IPS-20b (cell line): Measurements from ENCODE around the gene GAD1.
A peak's percentile ranks its signal among the peaks of the same experiment; 100 is the strongest.

Source experiments
- H3K27ac ChIP-seq: one replicate; pipeline ENCODE4 v1.5.1; 2013; ENCODE audit warnings: low read length
- H3K27me3 ChIP-seq: 2 replicates; pipeline ENCODE4 v1.6.1; 2013; ENCODE audit warnings: mild to moderate bottlenecking, low read length, inconsistent platforms; ENCODE audit not compliant: insufficient read depth
- H3K36me3 ChIP-seq: 2 replicates; pipeline ENCODE4 v1.6.1; 2013; ENCODE audit warnings: low read depth, mild to moderate bottlenecking, inconsistent platforms, low read length, moderate library complexity; ENCODE audit not compliant: insufficient read depth
- H3K4me1 ChIP-seq: 2 replicates; pipeline ENCODE4 v1.6.1; 2013; ENCODE audit warnings: mild to moderate bottlenecking, control low read depth, inconsistent platforms, low read length, moderate library complexity; ENCODE audit not compliant: insufficient read depth
- H3K4me3 ChIP-seq: 2 replicates; pipeline ENCODE4 v1.5.1; 2013; ENCODE audit warnings: mild to moderate bottlenecking, low read length, inconsistent platforms
- H3K9ac ChIP-seq: 2 replicates; pipeline ENCODE4 v1.6.1; 2013; ENCODE audit warnings: low read depth, mild to moderate bottlenecking, inconsistent platforms, low read length, moderate library complexity
- H3K9me3 ChIP-seq: 2 replicates; pipeline ENCODE4 v1.6.1; 2013; ENCODE audit warnings: mild to moderate bottlenecking, low read depth, low read length, inconsistent platforms; ENCODE audit not compliant: insufficient read depth

The GAD1 gene

DNA sequence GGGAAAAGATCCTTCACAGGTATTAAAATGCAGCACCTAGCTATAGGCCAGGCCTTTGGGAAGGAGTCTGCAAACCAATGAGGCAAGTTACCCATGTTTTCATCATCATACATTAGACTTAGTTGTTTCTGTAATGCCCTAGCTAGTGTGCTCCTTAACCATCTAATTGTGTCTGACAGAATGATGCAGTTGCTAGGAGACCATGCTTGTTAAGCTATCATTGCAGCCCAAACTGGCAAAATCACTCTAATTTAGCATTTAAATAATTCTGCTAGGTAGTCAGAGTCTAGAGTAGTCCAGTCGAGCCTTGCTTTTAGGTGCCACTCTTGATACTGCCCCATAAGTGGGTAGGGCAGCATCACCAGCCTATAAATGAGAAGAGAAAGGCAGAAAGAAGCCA is 34.9 kb downstream of the GAD1 start:
- H3K27me3 ChIP-seq = no peaks in the 10 kb centered on the region
- no peak overlapping the region for H3K9ac ChIP-seq
- no peaks in the 10 kb centered on the region; the same call in 1 of the 2 replicates for H3K36me3 ChIP-seq
- H3K4me3 ChIP-seq = no peak overlapping the region
- no peak overlapping the region for H3K27ac ChIP-seq
- no peaks in the 10 kb centered on the region for H3K4me1 ChIP-seq
- H3K9me3 ChIP-seq = no peaks in the 10 kb centered on the region

GRCh38 chr2:170856066-170856465 is 39.4 kb downstream of the GAD1 start:
- Histone ChIP-seq H3K9me3 (no peaks in the 10 kb centered on the region), H3K27me3 (no peaks in the 10 kb centered on the region), H3K4me1 (no peaks in the 10 kb centered on the region), H3K27ac (no peak overlapping the region), H3K4me3 (no peak overlapping the region), H3K36me3 (no peaks in the 10 kb centered on the region; the same call in 1 of the 2 replicates), H3K9ac (no peak overlapping the region)

- no peaks in the 10 kb centered on the region for H3K27me3 ChIP-seq
- no peaks in the 10 kb centered on the region; the same call in 1 of the 2 replicates for H3K36me3 ChIP-seq
- H3K9me3 ChIP-seq = no peaks in the 10 kb centered on the region
- H3K27ac ChIP-seq = no peak overlapping the region
- H3K4me3 ChIP-seq = no peak overlapping the region
- H3K4me1 ChIP-seq = no peaks in the 10 kb centered on the region
- H3K9ac ChIP-seq = no peak overlapping the region
These were observed 45.7 kb downstream of the GAD1 start for GRCh38 chr2:170862286-170862902.

DNA sequence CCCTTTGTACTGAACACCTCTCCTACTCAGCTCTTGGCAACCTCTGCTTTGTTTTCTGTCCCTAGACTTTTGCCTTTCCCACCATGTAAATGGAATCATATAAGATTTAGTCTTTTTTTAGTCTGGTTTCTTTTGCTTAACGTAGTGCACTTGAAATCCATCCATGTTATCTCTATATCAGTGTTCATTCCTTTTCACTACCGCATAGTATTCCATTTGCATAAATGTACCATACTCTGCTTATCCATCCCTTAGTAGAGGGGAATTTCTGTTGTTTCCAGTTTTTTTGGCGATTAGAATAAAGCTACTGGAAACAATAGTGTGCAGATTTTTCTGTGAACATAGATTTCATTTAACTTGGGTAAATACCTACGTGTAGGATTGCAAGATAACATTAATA is 46.4 kb downstream of the GAD1 start:
- Histone ChIP-seq H3K9me3 (no peaks in the 10 kb centered on the region), H3K27me3 (no peaks in the 10 kb centered on the region)

DNA sequence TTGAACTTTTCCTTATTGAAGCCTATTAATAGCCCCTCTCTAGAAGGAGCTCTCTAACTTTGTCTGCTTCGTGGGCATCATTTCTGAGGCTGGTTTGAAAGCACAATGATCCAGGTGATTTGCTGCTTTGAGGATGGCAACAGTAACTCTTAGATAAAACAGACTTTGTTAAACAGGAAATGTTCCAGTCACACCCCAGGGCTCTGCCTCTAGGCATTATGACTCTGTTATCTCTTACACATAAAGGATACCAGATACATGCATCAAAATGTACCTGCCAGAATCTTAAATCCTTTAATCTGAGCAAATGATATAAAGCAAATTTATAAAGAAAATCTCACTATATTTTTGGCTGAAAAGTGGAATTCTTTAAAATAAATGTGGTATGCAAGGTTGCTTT is 52.3 kb downstream of the GAD1 start:
- Histone ChIP-seq H3K4me1 (no peaks in the 10 kb centered on the region; the same call in 1 of the 2 replicates), H3K27ac (no peak overlapping the region), H3K4me3 (no peak overlapping the region), H3K9ac (no peak overlapping the region), H3K9me3 (no peaks in the 10 kb centered on the region), H3K27me3 (no peaks in the 10 kb centered on the region), H3K36me3 (no peaks in the 10 kb centered on the region)

More for the DNA sequence above, 46.4 kb downstream of the GAD1 start:
- Histone ChIP-seq H3K9ac (no peak overlapping the region), H3K36me3 (no peaks in the 10 kb centered on the region; the same call in 1 of the 2 replicates), H3K4me1 (no peaks in the 10 kb centered on the region), H3K4me3 (no peak overlapping the region), H3K27ac (no peak overlapping the region)

DNA sequence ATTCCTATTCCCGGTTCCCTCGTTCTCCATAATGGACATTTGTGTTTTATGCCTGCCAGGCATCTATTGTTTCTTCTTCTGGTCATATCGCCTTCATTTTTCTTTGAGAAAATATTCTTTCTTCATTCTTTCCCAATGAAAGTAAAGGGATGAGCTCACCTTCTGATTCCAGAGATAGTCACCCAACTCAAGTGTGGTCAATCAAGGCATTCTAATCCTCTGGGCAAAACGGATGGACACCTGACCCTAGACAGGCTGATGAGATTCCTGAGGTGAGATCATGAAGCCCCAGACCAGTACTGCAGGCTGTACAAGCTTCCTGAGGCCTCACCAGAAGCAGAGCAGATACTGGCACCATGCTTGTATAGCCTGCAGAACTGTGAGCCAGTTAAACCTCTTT is 52.8 kb downstream of the GAD1 start:
- H3K4me1 ChIP-seq = no peaks in the 10 kb centered on the region; the same call in 1 of the 2 replicates
- no peaks in the 10 kb centered on the region for H3K36me3 ChIP-seq
- no peak overlapping the region for H3K4me3 ChIP-seq
- no peak overlapping the region for H3K9ac ChIP-seq
- no peak overlapping the region for H3K27ac ChIP-seq
- no peaks in the 10 kb centered on the region for H3K27me3 ChIP-seq
- no peaks in the 10 kb centered on the region for H3K9me3 ChIP-seq

- Histone ChIP-seq H3K27me3 (no peaks in the 10 kb centered on the region), H3K4me3 (peak overlapping the region; percentile 41; the same call in 1 of the 2 replicates), H3K9me3 (no peaks in the 10 kb centered on the region), H3K9ac (peak overlapping the region; percentile 68; the same call in 1 of the 2 replicates), H3K36me3 (no peaks in the 10 kb centered on the region), H3K27ac (no peak overlapping the region), H3K4me1 (no peaks in the 10 kb centered on the region; the same call in 1 of the 2 replicates)
These were observed 56.5 kb downstream of the GAD1 start for GRCh38 chr2:170873035-170873692.

- Histone ChIP-seq H3K36me3 (no peaks in the 10 kb centered on the region), H3K9ac (no peak overlapping the region), H3K4me1 (no peaks in the 10 kb centered on the region; the same call in 1 of the 2 replicates), H3K9me3 (no peaks in the 10 kb centered on the region), H3K27me3 (no peaks in the 10 kb centered on the region), H3K27ac (no peak overlapping the region), H3K4me3 (no peak overlapping the region)
These were observed 61.4 kb downstream of the GAD1 start for GRCh38 chr2:170878066-170878465.

GRCh38 chr2:170878505-170878904 is 61.8 kb downstream of the GAD1 start:
- Histone ChIP-seq H3K27me3 (no peaks in the 10 kb centered on the region), H3K4me3 (no peak overlapping the region), H3K4me1 (no peaks in the 10 kb centered on the region), H3K9me3 (no peaks in the 10 kb centered on the region), H3K27ac (no peak overlapping the region), H3K36me3 (no peaks in the 10 kb centered on the region), H3K9ac (no peak overlapping the region)

GRCh38 chr2:170881840-170882239 is 65.2 kb downstream of the GAD1 start:
- Histone ChIP-seq H3K9me3 (no peaks in the 10 kb centered on the region), H3K36me3 (no peaks in the 10 kb centered on the region), H3K9ac (no peak overlapping the region), H3K27ac (no peak overlapping the region), H3K27me3 (no peaks in the 10 kb centered on the region), H3K4me1 (no peaks in the 10 kb centered on the region), H3K4me3 (no peak overlapping the region)

DNA sequence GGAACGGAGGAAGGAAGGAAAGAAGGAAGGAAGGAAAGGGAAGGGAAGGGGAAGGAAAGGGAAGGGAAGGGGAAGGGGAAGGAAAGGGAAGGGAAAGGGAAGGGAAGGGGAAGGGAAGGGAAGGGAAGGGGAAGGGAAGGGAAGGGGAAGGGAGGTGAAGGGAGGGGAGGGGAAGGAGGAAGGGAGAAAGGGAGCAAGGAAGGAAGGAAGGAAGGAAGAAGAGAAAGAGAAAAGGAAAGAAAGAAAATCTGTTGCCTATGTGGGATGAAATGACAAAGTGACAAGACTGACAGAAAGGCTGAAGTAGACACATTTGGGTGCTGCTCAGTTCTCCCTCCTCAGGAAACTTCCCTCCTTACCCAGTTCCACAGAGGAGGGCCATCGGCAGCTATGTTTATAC is 66.1 kb downstream of the GAD1 start:
- no peaks in the 10 kb centered on the region for H3K4me1 ChIP-seq
- H3K36me3 ChIP-seq = no peaks in the 10 kb centered on the region
- no peak overlapping the region for H3K27ac ChIP-seq
- no peak overlapping the region for H3K4me3 ChIP-seq
- H3K9me3 ChIP-seq = no peaks in the 10 kb centered on the region
- H3K9ac ChIP-seq = no peak overlapping the region
- no peaks in the 10 kb centered on the region for H3K27me3 ChIP-seq

DNA sequence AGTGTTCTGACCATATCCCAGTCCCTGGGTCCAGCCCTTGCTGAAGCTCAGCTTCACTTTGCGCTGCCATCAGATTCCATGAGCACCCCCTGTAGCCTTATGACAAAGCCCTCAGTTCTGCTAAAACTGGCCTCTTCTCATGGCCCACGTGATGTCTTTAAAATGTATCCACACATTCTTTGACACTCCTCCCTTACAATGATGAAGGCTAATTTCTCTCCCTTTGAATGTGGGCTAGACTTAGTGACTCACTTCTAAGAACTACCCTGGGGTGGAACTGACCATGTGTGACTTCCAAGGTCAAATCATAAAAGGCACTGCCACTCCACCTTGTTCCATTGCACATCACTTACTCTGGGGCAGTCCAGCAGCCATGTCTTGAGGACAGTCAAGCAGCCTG is 67.0 kb downstream of the GAD1 start:
- H3K27ac ChIP-seq = no peak overlapping the region
- 0 out of 2 replicates have a peak, but pooled peaks cover under 1% of the 10 kb centered on the region for H3K4me1 ChIP-seq
- H3K9me3 ChIP-seq = no peaks in the 10 kb centered on the region
- no peaks in the 10 kb centered on the region for H3K36me3 ChIP-seq
- H3K9ac ChIP-seq = no peak overlapping the region
- no peaks in the 10 kb centered on the region for H3K27me3 ChIP-seq
- H3K4me3 ChIP-seq = no peak overlapping the region
